Ishikawa (cell line): Measurements from ENCODE around the gene PIGO.

Source experiments
- CEBPB ChIP-seq: IDR thresholded peaks from 2 replicates; pipeline ENCODE4 v1.6.1; 2012
- CREB1 ChIP-seq: IDR thresholded peaks from 2 replicates; pipeline ENCODE4 v1.6.1; 2012; ENCODE audit warnings: low read depth
- EGR1 ChIP-seq: IDR thresholded peaks from 2 replicates; pipeline ENCODE4 v1.6.1; 2012
- EP300 ChIP-seq: IDR thresholded peaks from 2 replicates; pipeline ENCODE4 v1.6.1; 2012; ENCODE audit warnings: borderline replicate concordance
- FOXM1 ChIP-seq: IDR thresholded peaks from 2 replicates; pipeline ENCODE4 v1.6.1; 2012; ENCODE audit warnings: low read depth, borderline replicate concordance
- NFIC ChIP-seq: IDR thresholded peaks from 2 replicates; pipeline ENCODE4 v1.6.1; 2012
- RAD21 ChIP-seq: IDR thresholded peaks from 2 replicates; pipeline ENCODE4 v1.6.1; 2012; ENCODE audit warnings: low read depth
- TAF1 ChIP-seq: IDR thresholded peaks from 2 replicates; pipeline ENCODE4 v1.6.1; 2012; ENCODE audit warnings: low read depth, mild to moderate bottlenecking
- TCF12 ChIP-seq: IDR thresholded peaks from 2 replicates; pipeline ENCODE4 v1.6.1; 2012; ENCODE audit warnings: low read depth
- TEAD4 ChIP-seq: IDR thresholded peaks from 2 replicates; pipeline ENCODE4 v1.6.1; 2012
- YY1 ChIP-seq: IDR thresholded peaks from 2 replicates; pipeline ENCODE4 v1.6.1; 2012; ENCODE audit warnings: low read depth
- ZBTB7A ChIP-seq: IDR thresholded peaks from 2 replicates; pipeline ENCODE4 v1.6.1; 2012; ENCODE audit warnings: low read depth
- TF ChIP-seq, protein P1 (sequence below): IDR thresholded peaks from 2 replicates; pipeline ENCODE4 v1.6.1; 2012
- TF ChIP-seq, protein P2 (sequence below): IDR thresholded peaks from 2 replicates; pipeline ENCODE4 v1.6.1; 2012; ENCODE audit warnings: low read depth, mild to moderate bottlenecking
- TF ChIP-seq, protein P3 (sequence below): IDR thresholded peaks from 2 replicates; pipeline ENCODE4 v1.6.1; 2012

The PIGO gene

DNA sequence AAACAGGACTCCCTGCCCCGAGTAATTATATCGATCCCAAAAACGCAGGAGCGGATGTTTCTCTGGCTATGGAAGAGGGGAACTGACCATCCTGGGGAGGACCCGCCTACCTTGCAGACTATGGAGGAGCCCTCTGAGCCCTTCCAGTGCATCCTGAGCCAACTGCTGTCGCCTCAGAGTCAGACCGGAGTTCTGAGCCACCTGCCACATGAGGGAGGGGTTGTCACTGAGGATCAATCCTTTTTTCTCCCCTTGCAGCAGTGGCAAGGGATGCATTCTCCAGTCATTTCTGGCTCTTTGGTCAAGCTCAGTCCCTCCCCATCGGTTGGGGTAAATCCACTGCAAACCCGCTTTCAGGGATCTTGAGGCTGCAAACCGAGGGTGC, 17.4 kb downstream of the PIGO start:
- TF ChIP-seq EP300 (no peak), CEBPB (no peak), NFIC (no peak), TCF12 (no peak)
- TF ChIP-seq, protein P1, sequence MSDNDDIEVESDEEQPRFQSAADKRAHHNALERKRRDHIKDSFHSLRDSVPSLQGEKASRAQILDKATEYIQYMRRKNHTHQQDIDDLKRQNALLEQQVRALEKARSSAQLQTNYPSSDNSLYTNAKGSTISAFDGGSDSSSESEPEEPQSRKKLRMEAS, result no peak

DNA sequence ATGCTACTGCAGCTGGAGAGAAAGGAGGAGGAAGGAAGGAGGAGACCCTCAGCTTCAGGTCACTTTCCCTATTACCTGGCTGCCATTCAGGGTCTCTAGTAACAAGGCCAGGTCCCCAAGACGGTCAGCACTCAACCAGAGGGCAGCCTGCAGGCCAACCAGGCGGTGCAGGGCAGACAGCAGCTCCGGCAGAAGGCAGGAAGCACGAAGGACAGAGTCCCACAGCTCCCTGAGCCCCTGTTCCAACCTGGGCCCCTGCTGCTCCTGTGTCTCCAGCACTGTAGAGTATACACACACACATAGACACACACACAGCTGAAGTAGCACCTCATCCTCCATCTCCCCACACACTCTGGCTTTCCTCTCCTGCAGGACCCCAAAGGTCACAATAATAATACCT, 18.3 kb downstream of the PIGO start:
- no peak for TF ChIP-seq ZBTB7A
- no peak for TF ChIP-seq NFIC
- TF ChIP-seq, protein P2, sequence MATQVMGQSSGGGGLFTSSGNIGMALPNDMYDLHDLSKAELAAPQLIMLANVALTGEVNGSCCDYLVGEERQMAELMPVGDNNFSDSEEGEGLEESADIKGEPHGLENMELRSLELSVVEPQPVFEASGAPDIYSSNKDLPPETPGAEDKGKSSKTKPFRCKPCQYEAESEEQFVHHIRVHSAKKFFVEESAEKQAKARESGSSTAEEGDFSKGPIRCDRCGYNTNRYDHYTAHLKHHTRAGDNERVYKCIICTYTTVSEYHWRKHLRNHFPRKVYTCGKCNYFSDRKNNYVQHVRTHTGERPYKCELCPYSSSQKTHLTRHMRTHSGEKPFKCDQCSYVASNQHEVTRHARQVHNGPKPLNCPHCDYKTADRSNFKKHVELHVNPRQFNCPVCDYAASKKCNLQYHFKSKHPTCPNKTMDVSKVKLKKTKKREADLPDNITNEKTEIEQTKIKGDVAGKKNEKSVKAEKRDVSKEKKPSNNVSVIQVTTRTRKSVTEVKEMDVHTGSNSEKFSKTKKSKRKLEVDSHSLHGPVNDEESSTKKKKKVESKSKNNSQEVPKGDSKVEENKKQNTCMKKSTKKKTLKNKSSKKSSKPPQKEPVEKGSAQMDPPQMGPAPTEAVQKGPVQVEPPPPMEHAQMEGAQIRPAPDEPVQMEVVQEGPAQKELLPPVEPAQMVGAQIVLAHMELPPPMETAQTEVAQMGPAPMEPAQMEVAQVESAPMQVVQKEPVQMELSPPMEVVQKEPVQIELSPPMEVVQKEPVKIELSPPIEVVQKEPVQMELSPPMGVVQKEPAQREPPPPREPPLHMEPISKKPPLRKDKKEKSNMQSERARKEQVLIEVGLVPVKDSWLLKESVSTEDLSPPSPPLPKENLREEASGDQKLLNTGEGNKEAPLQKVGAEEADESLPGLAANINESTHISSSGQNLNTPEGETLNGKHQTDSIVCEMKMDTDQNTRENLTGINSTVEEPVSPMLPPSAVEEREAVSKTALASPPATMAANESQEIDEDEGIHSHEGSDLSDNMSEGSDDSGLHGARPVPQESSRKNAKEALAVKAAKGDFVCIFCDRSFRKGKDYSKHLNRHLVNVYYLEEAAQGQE, result no peak
- TF ChIP-seq CEBPB, result no peak
- no peak for TF ChIP-seq TAF1
- TF ChIP-seq EP300, result no peak
- no peak for TF ChIP-seq FOXM1
- TF ChIP-seq TEAD4, result no peak
- TF ChIP-seq, protein P3, sequence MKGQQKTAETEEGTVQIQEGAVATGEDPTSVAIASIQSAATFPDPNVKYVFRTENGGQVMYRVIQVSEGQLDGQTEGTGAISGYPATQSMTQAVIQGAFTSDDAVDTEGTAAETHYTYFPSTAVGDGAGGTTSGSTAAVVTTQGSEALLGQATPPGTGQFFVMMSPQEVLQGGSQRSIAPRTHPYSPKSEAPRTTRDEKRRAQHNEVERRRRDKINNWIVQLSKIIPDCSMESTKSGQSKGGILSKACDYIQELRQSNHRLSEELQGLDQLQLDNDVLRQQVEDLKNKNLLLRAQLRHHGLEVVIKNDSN, result no peak
- TF ChIP-seq CREB1, result no peak
- TF ChIP-seq, protein P1, result no peak
- no peak for TF ChIP-seq TCF12
- TF ChIP-seq RAD21, result no peak
- no peak for TF ChIP-seq YY1
- no peak for TF ChIP-seq EGR1

DNA sequence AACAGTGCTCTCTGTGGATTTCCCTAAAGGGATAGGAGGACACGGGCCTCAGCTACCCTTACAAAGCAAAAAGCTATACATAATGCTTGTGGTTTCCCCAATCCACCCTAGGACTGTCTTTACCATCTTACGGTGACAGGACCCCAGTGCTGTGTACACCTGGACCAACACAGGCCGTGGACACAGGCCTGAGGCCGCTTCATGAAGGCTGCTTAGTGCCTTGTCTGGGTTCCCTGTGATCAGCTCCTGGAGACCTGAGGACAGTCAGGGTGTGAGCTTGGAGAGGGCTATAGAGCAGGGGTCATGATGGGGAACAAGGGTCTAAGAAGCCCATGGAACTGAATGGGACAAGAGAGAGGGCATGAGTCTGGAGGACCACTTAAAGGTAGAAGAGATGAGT, 19.5 kb downstream of the PIGO start:
- TF ChIP-seq, protein P2, result no peak
- TF ChIP-seq TAF1 (no peak), CREB1 (no peak), YY1 (no peak), NFIC (no peak), EGR1 (no peak), FOXM1 (no peak), EP300 (no peak), RAD21 (no peak), ZBTB7A (no peak), CEBPB (no peak), TCF12 (no peak), TEAD4 (no peak)
- TF ChIP-seq, protein P3, result no peak
- TF ChIP-seq, protein P1, result no peak

DNA sequence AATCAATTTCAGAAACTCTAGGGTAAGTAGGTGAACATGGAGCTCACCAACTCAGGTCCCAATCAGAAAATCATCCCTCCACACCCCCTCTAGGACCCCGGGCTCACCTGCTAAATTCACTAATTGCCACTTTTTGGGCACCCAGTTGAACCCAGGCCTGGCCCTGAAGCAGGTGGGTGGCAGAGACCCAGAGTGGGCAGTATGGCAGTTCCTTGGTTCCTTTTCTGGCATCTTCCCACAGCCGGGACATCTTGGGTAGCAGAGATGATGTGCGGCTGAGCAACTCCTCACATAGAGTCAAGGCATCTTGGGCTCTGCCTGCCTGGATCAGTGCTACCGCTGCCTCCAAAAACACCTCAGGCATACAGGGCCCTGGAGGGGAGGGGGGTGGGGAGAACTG, 21.0 kb downstream of the PIGO start:
- TF ChIP-seq ZBTB7A (no peak), EGR1 (no peak), EP300 (no peak), TEAD4 (no peak), NFIC (no peak), YY1 (no peak), FOXM1 (no peak), TCF12 (no peak), TAF1 (no peak), CREB1 (no peak)
- TF ChIP-seq, protein P2, result no peak
- TF ChIP-seq, protein P3, result no peak
- TF ChIP-seq, protein P1, result no peak
